ENCODE data around the gene CA7.
"Not testable (repeated sequence)": the region's sequence is repeated elsewhere in the genome, so short reads cannot be mapped to it uniquely, and the experiment has no call there.

CA7 gene

GRCh38 chr16:66874079-66874775, 30.0 kb downstream of the CA7 start:
- DNase-seq, result peak; percentile 75

- peak; percentile 72 for DNase-seq
These were observed 33.9 kb downstream of the CA7 start for GRCh38 chr16:66878067-66878466.

- peak; percentile 97 for DNase-seq
These were observed 36.2 kb downstream of the CA7 start, which contains the start of gene PDP2 for GRCh38 chr16:66880288-66881013. TSS of gene PDP2 (plus strand) at chr16:66880515. CDS start at chr16:66884285, 3,770 bp downstream.

GRCh38 chr16:66881014-66881417, 36.8 kb downstream of the CA7 start:
- peak; percentile 17 for DNase-seq

GRCh38 chr16:66881560-66881959, 37.3 kb downstream of the CA7 start:
- no peak for DNase-seq

- DNase-seq, result no peak
These were observed 37.8 kb downstream of the CA7 start for GRCh38 chr16:66881964-66882508.

GRCh38 chr16:66882702-66883101, 38.5 kb downstream of the CA7 start:
- no peak for DNase-seq

GRCh38 chr16:66885491-66885890, 41.3 kb downstream of the CA7 start:
- no peak for DNase-seq

- DNase-seq, result no peak
These were observed 42.1 kb downstream of the CA7 start for GRCh38 chr16:66886321-66886720.

GRCh38 chr16:66886914-66887313, 42.7 kb downstream of the CA7 start:
- no peak for DNase-seq

- DNase-seq, result no peak
These were observed 44.7 kb downstream of the CA7 start for GRCh38 chr16:66888647-66889615.

GRCh38 chr16:66889622-66890021, 45.4 kb downstream of the CA7 start:
- no peak for DNase-seq

GRCh38 chr16:66890799-66891198, 46.6 kb downstream of the CA7 start:
- no peak for DNase-seq

- DNase-seq, result no peak
These were observed 47.1 kb downstream of the CA7 start for GRCh38 chr16:66891360-66891759.

- DNase-seq, result no peak
These were observed 47.6 kb downstream of the CA7 start for GRCh38 chr16:66891797-66892196.

- no peak for DNase-seq
These were observed 49.8 kb downstream of the CA7 start for GRCh38 chr16:66894055-66894454.

- DNase-seq, result peak; percentile 66
These were observed 50.9 kb downstream of the CA7 start for GRCh38 chr16:66894948-66895688.

GRCh38 chr16:66895689-66895979, 51.4 kb downstream of the CA7 start:
- no peak for DNase-seq

- DNase-seq, result no peak
These were observed 51.8 kb downstream of the CA7 start for GRCh38 chr16:66895999-66896398.

GRCh38 chr16:66896682-66897081, 52.5 kb downstream of the CA7 start:
- DNase-seq, result not testable (repeated sequence)

GRCh38 chr16:66898207-66898606, 54.0 kb downstream of the CA7 start:
- no peak for DNase-seq

GRCh38 chr16:66898933-66899309, 54.7 kb downstream of the CA7 start:
- DNase-seq, result no peak
